Erythroblast (primary cell): ENCODE data around the gene ITGB1.

ENCODE experiments used
- DNase-seq, 2 experiments: peaks; one replicate each; lab custom pipeline; 2025; lab: John Stamatoyannopoulos, UW
- GATA1 ChIP-seq: IDR thresholded peaks from 2 replicates; pipeline ENCODE4 v1.6.1; 2011; ENCODE audit warnings: low read depth, mild to moderate bottlenecking, control low read depth, low read length, moderate library complexity
- POLR2A ChIP-seq: IDR thresholded peaks from 2 replicates; pipeline ENCODE4 v1.6.1; 2011; ENCODE audit warnings: mild to moderate bottlenecking, low read length

Gene ITGB1

GRCh38 chr10:32954545-32955298 is 3.3 kb downstream of the ITGB1 start:
- DNase-seq: no peak
- TF ChIP-seq POLR2A: no peak
- TF ChIP-seq GATA1: no peak

GRCh38 chr10:32954080-32954479 is 4.0 kb downstream of the ITGB1 start:
- TF ChIP-seq GATA1: no peak
- TF ChIP-seq POLR2A: no peak

GRCh38 chr10:32953277-32953927 is 4.6 kb downstream of the ITGB1 start:
- TF ChIP-seq POLR2A (no peak), GATA1 (no peak)
- DNase-seq: no peak

More at GRCh38 chr10:32954080-32954479, 4.0 kb downstream of the ITGB1 start:
- DNase-seq: peak; percentile 23 to 32

- no peak for DNase-seq
- TF ChIP-seq POLR2A: no peak
- no peak for TF ChIP-seq GATA1
Observed at GRCh38 chr10:32952541-32953276, 5.3 kb downstream of the ITGB1 start.

GRCh38 chr10:32952094-32952493 is 5.9 kb downstream of the ITGB1 start:
- TF ChIP-seq GATA1 (no peak), POLR2A (no peak)
- DNase-seq: no peak

GRCh38 chr10:32951111-32951510 is 6.9 kb downstream of the ITGB1 start:
- DNase-seq: peak; percentile 35 to 44
- TF ChIP-seq GATA1: no peak

- peak in 1 of 2 experiments; percentile 44 for DNase-seq
- TF ChIP-seq POLR2A: no peak
- no peak for TF ChIP-seq GATA1
Observed at GRCh38 chr10:32950591-32951108, 7.4 kb downstream of the ITGB1 start.

- no peak for TF ChIP-seq POLR2A
- no peak for TF ChIP-seq GATA1
- no peak for DNase-seq
Observed at GRCh38 chr10:32949221-32949678, 8.8 kb downstream of the ITGB1 start.

- peak; percentile 78 to 79 for DNase-seq
- no peak for TF ChIP-seq GATA1
- TF ChIP-seq POLR2A: peak; percentile 39
Observed at GRCh38 chr10:32948451-32948850, 9.6 kb downstream of the ITGB1 start.

GRCh38 chr10:32947586-32947985 is 10.4 kb downstream of the ITGB1 start:
- TF ChIP-seq GATA1: no peak
- TF ChIP-seq POLR2A: no peak
- no peak for DNase-seq

GRCh38 chr10:32946108-32946507 is 11.9 kb downstream of the ITGB1 start:
- DNase-seq: no peak
- TF ChIP-seq POLR2A (no peak), GATA1 (no peak)

- TF ChIP-seq GATA1 (no peak), POLR2A (no peak)
- DNase-seq: peak; percentile 44 to 64
Observed at GRCh38 chr10:32943854-32944661, 14.0 kb downstream of the ITGB1 start.

GRCh38 chr10:32943395-32943794 is 14.6 kb downstream of the ITGB1 start:
- no peak for DNase-seq
- TF ChIP-seq GATA1: no peak
- TF ChIP-seq POLR2A: no peak
